Large intestine (tissue), 3 donors: ENCODE data around the gene HLF. TPM values are rescaled to one million over a fixed set of nuclear protein-coding genes. Genes with fewer than 3 reads are reported as not detected.

ENCODE experiments used
- DNase-seq, 2 donors: peaks; one replicate each; pipeline versions ENCODE4 v3.0.0 to v3.0.0-alpha.2; 2013
- H3K27ac ChIP-seq: one replicate; pipeline ENCODE4 v1.5.1; 2013; ENCODE audit warnings: low read length
- H3K27me3 ChIP-seq: 2 replicates; pipeline ENCODE4 v1.6.1; 2013; ENCODE audit warnings: low read length; ENCODE audit not compliant: control insufficient read depth, insufficient read depth
- H3K36me3 ChIP-seq: 2 replicates; pipeline ENCODE4 v1.6.1; 2013; ENCODE audit warnings: low read length; ENCODE audit not compliant: control insufficient read depth, insufficient read depth
- H3K4me1 ChIP-seq: one replicate; pipeline ENCODE4 v1.6.1; 2013; ENCODE audit warnings: low read length; ENCODE audit not compliant: control insufficient read depth, insufficient read depth
- H3K4me3 ChIP-seq: one replicate; pipeline ENCODE4 v1.5.1; 2013; ENCODE audit warnings: low read length
- H3K9me3 ChIP-seq: one replicate; pipeline ENCODE4 v1.6.1; 2013; ENCODE audit warnings: mild to moderate bottlenecking, low read depth, low read length, moderate library complexity; ENCODE audit not compliant: control insufficient read depth
- WGBS: methylation state at CpG from one replicate; pipeline ENCODE4 v1.1.5; 2013; ENCODE audit warnings: low lambda C conversion rate; ENCODE audit not compliant: insufficient coverage; 5-methylcytosine and 5-hydroxymethylcytosine counted together
- polyA plus RNA-seq: library from polyadenylated mRNA; unstranded; fragments of 120-200 nt; gene quantifications from one replicate; pipeline ENCODE4 v1.2.1, GENCODE V29; 2013

The HLF gene
- polyA plus RNA-seq, 1 donor = 1.6 TPM

GRCh38 chr17:55248077-55248476 lies 16.7 kb upstream of the HLF start:
- no CpG with 5 or more reads among the region's 2 CpGs for WGBS
- Histone ChIP-seq H3K4me1 (no peaks in the 10 kb centered on the region), H3K4me3 (no peak overlapping the region), H3K27me3 (peaks cover 14% of the 10 kb centered on the region), H3K27ac (no peak overlapping the region), H3K9me3 (no peaks in the 10 kb centered on the region), H3K36me3 (no peaks in the 10 kb centered on the region)
- no peak for DNase-seq

DNA sequence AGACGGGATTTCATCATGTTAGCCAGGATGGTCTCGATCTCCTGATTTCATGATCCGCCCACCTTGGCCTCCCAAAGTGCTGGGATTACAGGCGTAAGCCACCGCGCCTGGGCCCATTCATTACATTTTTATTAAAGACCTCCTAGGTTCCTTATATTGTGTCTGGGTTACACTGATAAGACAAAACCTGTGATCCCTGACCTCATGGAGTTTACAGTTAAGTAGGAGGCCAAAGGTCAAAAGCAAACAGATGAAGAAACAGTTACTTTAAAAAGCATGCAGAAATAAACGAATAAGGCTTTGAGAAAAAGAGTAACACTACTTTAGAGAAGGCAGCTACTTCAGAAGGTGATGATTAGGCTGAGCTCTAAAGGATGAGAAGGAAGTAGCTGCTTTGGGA lies 14.9 kb upstream of the HLF start:
- no peak overlapping the region for H3K4me3 ChIP-seq
- no peak for DNase-seq
- H3K4me1 ChIP-seq = no peaks in the 10 kb centered on the region
- H3K36me3 ChIP-seq = no peaks in the 10 kb centered on the region
- peaks cover 6% of the 10 kb centered on the region for H3K27me3 ChIP-seq
- H3K9me3 ChIP-seq = no peaks in the 10 kb centered on the region
- no peak overlapping the region for H3K27ac ChIP-seq
- 75% methylated on average over 1 of the region's 7 CpGs for WGBS

DNA sequence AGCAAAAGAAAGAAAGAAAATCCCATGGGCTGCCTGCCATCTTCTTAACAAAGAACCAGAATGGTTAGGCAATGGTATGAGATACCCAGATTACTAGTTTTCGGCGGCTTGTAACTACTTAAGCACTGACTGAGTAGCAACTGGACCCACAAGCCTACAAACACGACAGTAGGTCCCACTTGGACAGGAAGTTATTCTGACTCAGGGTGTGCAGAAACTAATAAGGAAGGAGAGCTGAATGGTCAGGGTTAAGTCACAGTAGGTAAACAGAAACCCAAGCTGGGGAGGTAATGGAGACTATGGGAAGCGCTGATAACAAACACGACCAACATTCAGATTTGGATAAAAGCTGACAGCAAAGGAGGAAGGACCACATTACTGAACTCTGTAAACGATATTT lies 10.4 kb upstream of the HLF start:
- Histone ChIP-seq H3K27ac (no peak overlapping the region), H3K36me3 (no peaks in the 10 kb centered on the region), H3K9me3 (no peaks in the 10 kb centered on the region), H3K4me1 (no peaks in the 10 kb centered on the region), H3K27me3 (peaks cover 11% of the 10 kb centered on the region), H3K4me3 (no peak overlapping the region)
- 100% methylated on average over 1 of the region's 6 CpGs for WGBS
- no peak for DNase-seq

- no CpG with 5 or more reads among the region's 3 CpGs for WGBS
- peaks cover under 1% of the 10 kb centered on the region for H3K9me3 ChIP-seq
- DNase-seq = no peak
These were observed 6.1 kb upstream of the HLF start for GRCh38 chr17:55258578-55259135.

DNA sequence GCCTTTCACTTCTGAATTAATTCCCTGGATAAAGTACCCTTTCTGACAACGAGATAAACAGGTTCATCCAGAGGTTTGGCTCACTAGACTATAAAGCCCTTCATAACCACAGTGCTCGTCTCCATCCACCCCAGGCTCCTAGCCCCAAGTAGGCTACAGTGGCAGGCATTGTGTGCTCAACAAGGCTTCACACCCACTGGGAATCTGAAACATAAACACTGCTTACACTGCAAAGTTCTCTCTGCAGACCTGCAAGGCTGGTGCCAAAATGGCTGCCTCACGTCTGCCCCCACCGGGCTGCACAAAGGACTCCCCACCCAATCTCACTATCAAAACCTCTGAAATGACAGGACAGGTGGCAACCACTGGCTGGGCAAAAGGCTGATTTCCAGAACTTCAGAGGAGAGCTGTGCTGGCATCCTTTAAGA lies 5.1 kb upstream of the HLF start:
- WGBS = no CpG with 5 or more reads among the region's 4 CpGs

More at GRCh38 chr17:55258578-55259135, 6.1 kb upstream of the HLF start:
- H3K27me3 ChIP-seq = peaks cover 42% of the 10 kb centered on the region
- H3K36me3 ChIP-seq = no peaks in the 10 kb centered on the region
- no peak overlapping the region for H3K4me3 ChIP-seq
- H3K27ac ChIP-seq = no peak overlapping the region
- H3K4me1 ChIP-seq = peaks cover 4% of the 10 kb centered on the region

GRCh38 chr17:55261311-55261710 lies 3.4 kb upstream of the HLF start:
- Histone ChIP-seq H3K9me3 (peaks cover 4% of the 10 kb centered on the region), H3K36me3 (no peaks in the 10 kb centered on the region), H3K27me3 (peaks cover 61% of the 10 kb centered on the region), H3K27ac (no peak overlapping the region), H3K4me3 (no peak overlapping the region), H3K4me1 (peaks cover 12% of the 10 kb centered on the region)
- DNase-seq = no peak
- WGBS = no CpG with 5 or more reads among the region's 2 CpGs

More for the DNA sequence above, 5.1 kb upstream of the HLF start:
- Histone ChIP-seq H3K4me3 (no peak overlapping the region), H3K27me3 (peaks cover 52% of the 10 kb centered on the region), H3K36me3 (no peaks in the 10 kb centered on the region), H3K4me1 (peaks cover 12% of the 10 kb centered on the region), H3K27ac (no peak overlapping the region), H3K9me3 (peaks cover 4% of the 10 kb centered on the region)
- DNase-seq = no peak

- H3K4me3 ChIP-seq = peak overlapping the region; percentile 9
- no CpG with 5 or more reads among the region's 31 CpGs for WGBS
- peaks cover 4% of the 10 kb centered on the region for H3K9me3 ChIP-seq
- H3K36me3 ChIP-seq = no peaks in the 10 kb centered on the region
- peaks cover 74% of the 10 kb centered on the region for H3K27me3 ChIP-seq
- peak in 1 of 2 donors; percentile 27 for DNase-seq
- H3K4me1 ChIP-seq = peaks cover 12% of the 10 kb centered on the region
- no peak overlapping the region for H3K27ac ChIP-seq
These were observed 1.0 kb upstream of the HLF start for GRCh38 chr17:55263569-55264277.

GRCh38 chr17:55264278-55264644 lies 499 bp upstream of the HLF start:
- no peaks in the 10 kb centered on the region for H3K36me3 ChIP-seq
- peak overlapping the region; percentile 9 for H3K4me3 ChIP-seq
- peaks cover 77% of the 10 kb centered on the region for H3K27me3 ChIP-seq
- no peak overlapping the region for H3K27ac ChIP-seq
- peaks cover 4% of the 10 kb centered on the region for H3K9me3 ChIP-seq
- peak in 1 of 2 donors; percentile 24 for DNase-seq
- WGBS = no CpG with 5 or more reads among the region's 13 CpGs
- peaks cover 12% of the 10 kb centered on the region for H3K4me1 ChIP-seq

DNA sequence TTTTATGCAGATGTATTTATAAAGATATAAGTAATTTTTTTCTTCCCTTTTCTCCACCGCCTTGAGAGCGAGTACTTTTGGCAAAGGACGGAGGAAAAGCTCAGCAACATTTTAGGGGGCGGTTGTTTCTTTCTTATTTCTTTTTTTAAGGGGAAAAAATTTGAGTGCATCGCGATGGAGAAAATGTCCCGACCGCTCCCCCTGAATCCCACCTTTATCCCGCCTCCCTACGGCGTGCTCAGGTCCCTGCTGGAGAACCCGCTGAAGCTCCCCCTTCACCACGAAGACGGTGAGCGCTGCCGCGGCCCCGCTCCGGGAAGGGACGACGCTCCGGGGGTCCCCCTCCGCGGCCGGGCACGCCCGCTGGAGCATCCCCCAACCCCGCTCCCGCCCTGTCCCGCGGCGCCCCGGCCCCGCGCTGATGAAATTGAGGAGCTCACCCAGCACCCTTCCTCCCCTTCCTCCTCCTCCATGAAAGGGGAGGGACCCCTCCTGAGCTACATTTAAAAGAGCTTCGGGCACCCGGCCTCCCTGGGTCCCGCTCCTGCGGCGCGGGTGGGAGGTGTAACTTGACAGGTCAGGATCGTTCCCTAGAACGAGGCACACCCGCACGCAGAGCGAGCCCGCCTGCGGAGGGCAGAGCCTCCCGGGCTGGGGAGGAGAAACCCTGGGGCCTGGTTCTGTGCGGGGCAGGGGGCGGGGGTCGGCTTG lies 706 bp downstream of the HLF start:
- Histone ChIP-seq H3K9me3 (peaks cover 4% of the 10 kb centered on the region), H3K36me3 (no peaks in the 10 kb centered on the region), H3K27me3 (peaks cover 73% of the 10 kb centered on the region), H3K4me1 (peaks cover 12% of the 10 kb centered on the region), H3K4me3 (peak overlapping the region; percentile 37), H3K27ac (no peak overlapping the region)
- WGBS = no CpG with 5 or more reads among the region's 52 CpGs
- peak in 1 of 2 donors; percentile 21 for DNase-seq

GRCh38 chr17:55266051-55266957 lies 1.5 kb downstream of the HLF start:
- Histone ChIP-seq H3K36me3 (no peaks in the 10 kb centered on the region), H3K27me3 (peaks cover 69% of the 10 kb centered on the region), H3K4me3 (no peak overlapping the region), H3K9me3 (peaks cover 4% of the 10 kb centered on the region), H3K4me1 (peaks cover 12% of the 10 kb centered on the region), H3K27ac (no peak overlapping the region)
- peak in 1 of 2 donors; percentile 12 for DNase-seq
- no CpG with 5 or more reads among the region's 25 CpGs for WGBS
